Endothelial cell (in vitro differentiated cells): Measurements from ENCODE around the gene SYNE2. TPM values are rescaled to one million over a fixed set of nuclear protein-coding genes. Genes with fewer than 3 reads are reported as not detected.

Source experiments
- DNase-seq: peaks from one replicate; pipeline ENCODE4 v3.0.0; 2021; ENCODE audit warnings: low spot score
- H3K27ac Mint-ChIP-seq: one replicate; pipeline ENCODE4 v1.8.0; 2021; ENCODE audit warnings: mixed read lengths, inconsistent platforms; ENCODE audit not compliant: unreplicated experiment
- H3K27me3 Mint-ChIP-seq: one replicate; pipeline ENCODE4 v1.8.0; 2021; ENCODE audit warnings: mild to moderate bottlenecking, moderate library complexity, mixed read lengths, inconsistent platforms; ENCODE audit not compliant: unreplicated experiment
- H3K36me3 Mint-ChIP-seq: one replicate; pipeline ENCODE4 v1.8.0; 2021; ENCODE audit warnings: mild to moderate bottlenecking, low read depth, mixed read lengths, inconsistent platforms; ENCODE audit not compliant: unreplicated experiment
- H3K4me1 Mint-ChIP-seq: one replicate; pipeline ENCODE4 v1.8.0; 2021; ENCODE audit warnings: mild to moderate bottlenecking, mixed read lengths, inconsistent platforms; ENCODE audit not compliant: unreplicated experiment
- H3K4me3 Mint-ChIP-seq: one replicate; pipeline ENCODE4 v1.8.0; 2021; ENCODE audit warnings: mild to moderate bottlenecking, mixed read lengths, inconsistent platforms; ENCODE audit not compliant: unreplicated experiment
- H3K9me3 Mint-ChIP-seq: one replicate; pipeline ENCODE4 v1.8.0; 2021; ENCODE audit warnings: mixed read lengths, inconsistent platforms; ENCODE audit not compliant: unreplicated experiment
- CTCF ChIP-seq: fragments of 200-600 bp; sonication (generic); IDR thresholded peaks from one replicate; pipeline ENCODE4 v1.5.0; 2021; ENCODE audit warnings: antibody characterized with exemption; ENCODE audit not compliant: unreplicated experiment
- total RNA-seq: library from RNA; stranded (reverse); fragmentation: NEBNext Ultra II Directional; extraction: Animal tissue kit (Norgen Biotek cat#: 25700); gene quantifications from one replicate; pipeline ENCODE4 v1.2.1, GENCODE V29; 2021; ENCODE audit not compliant: unreplicated experiment

Gene SYNE2
- total RNA-seq, 1 donor from 2014 or later = 35.9 TPM

DNA sequence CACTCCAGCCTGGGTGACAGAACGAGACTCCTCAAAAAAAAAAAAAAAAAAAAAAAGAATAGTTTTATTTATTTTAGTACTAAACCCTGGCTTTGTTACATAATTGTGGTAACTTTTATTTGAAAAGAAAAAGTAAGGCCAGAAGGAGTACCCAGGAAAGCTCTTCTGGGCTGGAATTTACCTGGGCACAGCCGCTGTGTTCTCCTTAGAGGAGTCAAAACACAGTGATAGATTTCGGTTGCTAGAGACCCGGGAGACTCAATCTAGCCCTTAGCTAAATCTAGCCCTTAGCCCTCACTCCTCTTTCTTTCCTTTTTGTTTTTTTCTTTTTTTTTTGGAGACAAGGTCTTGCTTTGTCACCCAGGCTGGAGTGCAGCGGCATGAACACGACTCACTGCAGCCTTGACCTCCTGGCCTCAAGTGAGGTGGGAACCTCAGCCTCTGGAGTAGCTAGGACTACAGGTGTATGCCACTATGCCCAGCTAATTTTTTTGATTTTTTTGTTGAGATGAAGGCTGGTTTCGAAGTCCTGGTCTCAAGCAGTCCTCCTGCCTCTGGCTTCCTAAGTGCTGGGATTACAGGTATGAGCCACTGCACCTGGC is 49.7 kb downstream of the SYNE2 start:
- Mint-ChIP-seq H3K27ac (no peak overlapping the region), H3K36me3 (no peaks in the 10 kb centered on the region), H3K9me3 (no peaks in the 10 kb centered on the region), H3K4me3 (no peak overlapping the region), H3K4me1 (peaks cover 6% of the 10 kb centered on the region), H3K27me3 (peaks cover 4% of the 10 kb centered on the region)
- no peak for DNase-seq
- no peak for TF ChIP-seq CTCF

- Mint-ChIP-seq H3K36me3 (no peaks in the 10 kb centered on the region), H3K4me1 (peaks cover 4% of the 10 kb centered on the region), H3K9me3 (no peaks in the 10 kb centered on the region), H3K27me3 (peaks cover 2% of the 10 kb centered on the region), H3K4me3 (no peak overlapping the region), H3K27ac (no peak overlapping the region)
- DNase-seq = no peak
- TF ChIP-seq CTCF = no peak
Measured at GRCh38 chr14:63904724-63905123, 51.9 kb downstream of the SYNE2 start.

GRCh38 chr14:63905370-63905769 is 52.6 kb downstream of the SYNE2 start:
- Mint-ChIP-seq H3K4me1 (no peaks in the 10 kb centered on the region), H3K27ac (no peak overlapping the region), H3K36me3 (no peaks in the 10 kb centered on the region), H3K9me3 (no peaks in the 10 kb centered on the region), H3K27me3 (no peaks in the 10 kb centered on the region), H3K4me3 (no peak overlapping the region)
- no peak for TF ChIP-seq CTCF
- DNase-seq = no peak

GRCh38 chr14:63908667-63909264 is 56.0 kb downstream of the SYNE2 start:
- DNase-seq = no peak
- H3K27me3 Mint-ChIP-seq = no peaks in the 10 kb centered on the region
- no peak overlapping the region for H3K4me3 Mint-ChIP-seq
- no peak overlapping the region for H3K27ac Mint-ChIP-seq
- no peaks in the 10 kb centered on the region for H3K36me3 Mint-ChIP-seq
- H3K9me3 Mint-ChIP-seq = no peaks in the 10 kb centered on the region
- H3K4me1 Mint-ChIP-seq = peaks cover 4% of the 10 kb centered on the region
- TF ChIP-seq CTCF = no peak

DNA sequence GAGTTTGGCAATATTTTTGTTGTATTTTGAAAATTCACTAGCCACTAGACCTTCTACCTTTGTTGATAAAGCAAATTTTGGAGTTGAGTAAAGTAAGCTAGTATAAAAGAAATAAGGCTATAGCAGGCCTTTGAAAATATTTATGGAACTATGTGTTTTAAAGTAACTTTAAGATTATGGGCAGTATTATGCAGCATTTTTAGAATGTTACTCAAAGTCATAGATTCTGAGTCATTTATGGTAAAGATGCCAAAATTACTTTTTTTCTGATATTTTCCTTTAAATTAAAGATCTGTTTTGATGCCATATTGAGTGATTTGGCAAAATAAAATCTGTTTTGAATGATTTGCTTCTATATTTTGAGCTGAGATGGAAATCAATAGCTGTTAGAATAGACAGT is 57.2 kb downstream of the SYNE2 start:
- no peaks in the 10 kb centered on the region for H3K9me3 Mint-ChIP-seq
- H3K27me3 Mint-ChIP-seq = no peaks in the 10 kb centered on the region
- H3K36me3 Mint-ChIP-seq = no peaks in the 10 kb centered on the region
- H3K4me3 Mint-ChIP-seq = no peak overlapping the region
- H3K4me1 Mint-ChIP-seq = peaks cover 4% of the 10 kb centered on the region
- no peak for TF ChIP-seq CTCF
- H3K27ac Mint-ChIP-seq = no peak overlapping the region
- DNase-seq = no peak
